Esophagus squamous epithelium (tissue), 5 donors: Measurements from ENCODE around the gene TRIM71. TPM values are rescaled to one million over a fixed set of nuclear protein-coding genes. Genes with fewer than 3 reads are reported as not detected.
"Not testable (repeated sequence)": the region's sequence is repeated elsewhere in the genome, so short reads cannot be mapped to it uniquely, and the experiment has no call there.

ENCODE experiments used
- DNase-seq: peaks from one replicate; lab custom pipeline; 2025; lab: John Stamatoyannopoulos, UW
- H3K27ac ChIP-seq, 4 donors: fragments of 200-600 bp; sonication (generic); one replicate each; pipeline ENCODE4 v1.5.1; 2016 to 2019; ENCODE audit warnings: mild to moderate bottlenecking in 1 of 4
- H3K27me3 ChIP-seq, 4 donors: fragments of 200-600 bp; sonication (generic); 1 replicate in 3 of 4; 2 replicates in 1 of 4; pipeline versions ENCODE4 v1.5.1 to v1.6.0; 2017 to 2021; ENCODE audit warnings: antibody characterized with exemption in 1 of 4
- H3K36me3 ChIP-seq, 3 donors: fragments of 200-600 bp; sonication (generic); one replicate each; pipeline ENCODE4 v1.5.1; 2016 to 2019
- H3K4me1 ChIP-seq, 3 donors: fragments of 200-600 bp; sonication (generic); one replicate each; pipeline ENCODE4 v1.5.1; 2017 to 2019
- H3K4me3 ChIP-seq, 4 donors: fragments of 200-600 bp; sonication (generic); 1 replicate in 3 of 4; 2 replicates in 1 of 4; pipeline ENCODE4 v1.5.1; 2016 to 2019; ENCODE audit warnings: mild to moderate bottlenecking in 2 of 4, moderate library complexity in 1 of 4
- H3K9me3 ChIP-seq, 3 donors: fragments of 200-600 bp; sonication (generic); one replicate each; pipeline ENCODE4 v1.5.1; 2016 to 2019
- CTCF ChIP-seq, 6 experiments: fragments of 450-650 bp in 4 of 6; fragments of 200-600 bp in 2 of 6; sonication (generic) in 2 of 6; IDR thresholded peaks; one replicate each; pipeline ENCODE4 v1.5.1; 2016 to 2019; ENCODE audit warnings: antibody characterized with exemption in 6 of 6, mild to moderate bottlenecking in 4 of 6, moderate library complexity in 4 of 6
- POLR2A ChIP-seq, 4 donors: fragments of 450-650 bp; IDR thresholded peaks; one replicate each; pipeline ENCODE4 v1.6.1; 2017; ENCODE audit warnings: antibody characterized with exemption in 4 of 4, mild to moderate bottlenecking in 4 of 4, moderate library complexity in 3 of 4
- WGBS, 2 donors: methylation state at CpG; one replicate each; pipeline ENCODE4 v1.1.5; 2018; 5-methylcytosine and 5-hydroxymethylcytosine counted together
- intact Hi-C: fragments of 100-400 bp; cut with DNase I; formaldehyde crosslinking; loops from one replicate; pipeline ENCODE4 v1.15.0; 2022
- total RNA-seq, 4 donors: library from RNA; depleted of rRNA; stranded (reverse); fragments of >200 nt; gene quantifications; one replicate each; pipeline ENCODE4 v1.1.0, GENCODE V29; 2016
- donor health status: DM: yes; HTN: yes; CAD: no.

The TRIM71 gene
- total RNA-seq, 4 donors from 2014 or later, result not detected

DNA sequence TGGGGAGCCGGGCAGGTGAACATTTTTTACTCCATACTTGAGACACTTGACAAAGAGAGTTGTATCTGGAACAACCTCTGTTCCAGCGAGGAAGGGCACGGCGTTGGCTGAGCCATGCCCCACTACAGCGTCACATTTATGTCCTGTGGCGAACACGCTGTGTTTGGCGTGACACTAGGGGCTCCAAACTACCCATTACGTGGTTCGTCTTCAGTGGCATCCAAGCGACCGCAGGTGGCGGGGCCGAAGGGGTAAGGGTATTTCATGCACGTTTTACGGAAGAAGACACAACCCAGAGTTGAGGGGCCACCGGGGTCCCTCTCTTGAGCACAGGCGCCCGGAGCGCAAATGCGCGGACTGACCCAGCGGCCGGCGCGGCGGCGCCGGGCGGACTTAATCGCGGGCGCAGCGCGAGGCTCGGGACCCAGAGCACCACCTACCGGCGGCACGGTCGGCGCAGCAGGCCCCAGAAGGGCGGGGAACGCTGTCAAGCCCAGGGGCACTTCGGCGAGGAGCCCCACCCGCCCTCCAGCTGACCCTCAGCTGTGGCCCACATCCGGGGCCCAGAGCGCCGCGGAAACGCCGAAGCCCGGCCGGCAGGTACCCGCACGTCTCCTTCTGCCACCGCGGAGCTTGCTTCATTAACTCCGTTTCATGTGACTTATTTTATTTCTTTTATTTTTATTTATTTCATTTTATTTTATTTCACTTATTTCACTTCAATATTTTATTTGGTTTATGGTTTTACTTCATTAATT, 36.4 kb upstream of the TRIM71 start:
- H3K9me3 ChIP-seq, result no peaks in the 10 kb centered on the region
- no peaks in the 10 kb centered on the region for H3K36me3 ChIP-seq
- no peak for DNase-seq
- peaks cover 0 to 4% (median 0%) of the 10 kb centered on the region in 4 donors for H3K27me3 ChIP-seq
- H3K4me1 ChIP-seq, result peaks cover 6 to 15% (median 6%) of the 10 kb centered on the region in 3 donors
- peak; percentile 36 to 75 (median 60) for TF ChIP-seq CTCF (IDR thresholded peaks at IDR 0.05)
- TF ChIP-seq POLR2A (IDR thresholded peaks at IDR 0.05), result no peak
- H3K4me3 ChIP-seq, result peak overlapping the region; percentile 45 to 68 (median 54)
- 2 to 3% methylated on average over 15 to 37 of the region's 59 CpGs for WGBS, 2 donors
- intact Hi-C loops, result no loop called here
- peak overlapping the region in 1 of 4 donors; percentile 11 for H3K27ac ChIP-seq

DNA sequence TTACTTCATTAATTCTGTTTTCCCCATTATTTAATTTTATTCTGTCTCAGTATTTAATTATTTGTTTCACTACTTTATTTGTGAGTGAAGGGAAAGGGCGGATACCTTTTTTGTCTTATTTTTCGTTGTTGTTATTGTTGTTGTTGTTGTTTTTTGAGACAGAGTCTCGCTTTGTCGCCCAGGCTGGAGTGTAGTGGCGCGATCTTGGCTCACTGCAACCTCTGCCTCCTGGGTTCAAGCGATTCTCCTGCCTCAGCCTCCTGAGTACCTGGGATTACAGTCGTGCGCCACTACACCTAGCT, 35.9 kb upstream of the TRIM71 start:
- intact Hi-C loops, DNase-seq, H3K36me3 ChIP-seq, H3K27ac ChIP-seq, H3K9me3 ChIP-seq, H3K27me3 ChIP-seq: not testable (repeated sequence)
- H3K4me3 ChIP-seq, result peak overlapping the region in 2 of 4 donors; percentile 51 to 57
- 86 to 88% methylated on average over 9 of the region's 9 CpGs for whole genome bisulfite sequencing, 2 donors
- peaks cover 6 to 15% (median 6%) of the 10 kb centered on the region in 3 donors for H3K4me1 ChIP-seq

GRCh38 chr3:32782407-32782806, 35.4 kb upstream of the TRIM71 start:
- Histone ChIP-seq H3K9me3 (no peaks in the 10 kb centered on the region), H3K36me3 (no peaks in the 10 kb centered on the region), H3K27ac (no peak overlapping the region), H3K27me3 (peaks cover 0 to 4% (median 0%) of the 10 kb centered on the region in 4 donors), H3K4me3 (no peak overlapping the region), H3K4me1 (peaks cover 6 to 15% (median 6%) of the 10 kb centered on the region in 3 donors)
- 85 to 92% methylated on average over 3 of the region's 3 CpGs for WGBS, 2 donors
- TF ChIP-seq POLR2A (IDR thresholded peaks at IDR 0.05) (no peak), CTCF (IDR thresholded peaks at IDR 0.05) (no peak)
- DNase-seq, result no peak
- intact Hi-C loops, result no loop called here

DNA sequence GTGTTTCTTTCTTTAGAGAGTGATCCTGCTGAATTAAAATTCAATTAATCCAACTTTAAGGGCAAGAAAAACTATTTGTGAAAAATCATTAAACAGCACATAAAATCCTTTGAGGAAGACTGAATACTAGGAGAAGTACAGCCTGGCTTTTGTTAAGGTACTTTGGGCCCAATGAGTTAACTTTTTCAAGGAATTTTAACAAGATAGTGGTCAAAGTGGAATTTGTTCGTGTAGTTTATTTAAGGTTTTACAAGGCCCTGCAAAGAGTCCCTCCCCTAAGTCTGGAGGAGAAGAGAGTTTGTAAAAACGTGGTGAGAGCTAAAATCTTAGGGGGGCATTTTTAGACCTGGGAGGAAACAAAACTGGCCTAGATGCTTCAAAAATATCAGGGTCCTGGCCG, 26.0 kb upstream of the TRIM71 start:
- WGBS, 2 donors, result 56 to 65% methylated on average over 3 of the region's 3 CpGs
- Histone ChIP-seq H3K36me3 (no peaks in the 10 kb centered on the region), H3K27me3 (no peaks in the 10 kb centered on the region), H3K4me1 (no peaks in the 10 kb centered on the region), H3K4me3 (no peak overlapping the region), H3K27ac (no peak overlapping the region), H3K9me3 (no peaks in the 10 kb centered on the region)
- no peak for TF ChIP-seq POLR2A (IDR thresholded peaks at IDR 0.05)
- no peak for TF ChIP-seq CTCF (IDR thresholded peaks at IDR 0.05)
- DNase-seq, result no peak
- intact Hi-C loops, result no loop called here

GRCh38 chr3:32794487-32795308, 23.1 kb upstream of the TRIM71 start:
- H3K27me3 ChIP-seq, result peaks cover 0 to 5% (median 0%) of the 10 kb centered on the region in 4 donors
- intact Hi-C loops, result no loop called here
- DNase-seq, result no peak
- H3K4me3 ChIP-seq, result no peak overlapping the region
- H3K4me1 ChIP-seq, result no peaks in the 10 kb centered on the region
- no peaks in the 10 kb centered on the region for H3K36me3 ChIP-seq
- 70 to 72% methylated on average over 8 of the region's 8 CpGs for WGBS, 2 donors
- H3K9me3 ChIP-seq, result no peaks in the 10 kb centered on the region
- TF ChIP-seq POLR2A (IDR thresholded peaks at IDR 0.05) (no peak), CTCF (IDR thresholded peaks at IDR 0.05) (no peak)
- no peak overlapping the region for H3K27ac ChIP-seq

GRCh38 chr3:32796384-32796950, 21.3 kb upstream of the TRIM71 start:
- H3K36me3 ChIP-seq, H3K4me3 ChIP-seq, H3K4me1 ChIP-seq, H3K27me3 ChIP-seq, DNase-seq, H3K9me3 ChIP-seq, intact Hi-C loops, H3K27ac ChIP-seq: not testable (repeated sequence)
- WGBS, 2 donors, result 75 to 77% methylated on average over 9 of the region's 11 CpGs
